T follicular helper cell (primary cell): Measurements from ENCODE around the gene FBLN1.
"Not testable (repeated sequence)": the region's sequence is repeated elsewhere in the genome, so short reads cannot be mapped to it uniquely, and the experiment has no call there.

Experiments used
- DNase-seq: peaks from one replicate; pipeline ENCODE4 v3.0.0-alpha.2; 2020; ENCODE audit warnings: low read depth

FBLN1 gene

DNA sequence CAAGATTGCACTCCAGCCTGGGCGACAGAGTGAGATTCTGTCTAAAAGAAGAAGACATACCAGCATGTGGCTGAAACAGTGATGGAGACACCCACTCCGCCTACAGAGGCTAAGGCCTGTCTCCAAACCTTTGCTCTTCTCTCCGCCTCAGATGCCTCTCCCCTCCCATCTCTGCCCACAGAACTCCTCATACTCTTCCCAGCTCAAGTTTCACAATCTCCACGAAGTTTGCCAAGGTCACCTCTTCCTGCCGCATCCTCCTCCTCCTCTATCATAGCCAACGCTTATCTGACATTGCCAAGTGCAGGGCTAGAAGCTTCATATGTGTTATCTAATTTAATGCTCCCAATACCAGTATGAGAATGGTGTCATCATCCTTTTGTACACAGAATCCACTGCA, 25.9 kb upstream of the FBLN1 start:
- no peak for DNase-seq

GRCh38 chr22:45477366-45478107, 25.1 kb upstream of the FBLN1 start:
- DNase-seq: no peak

DNA sequence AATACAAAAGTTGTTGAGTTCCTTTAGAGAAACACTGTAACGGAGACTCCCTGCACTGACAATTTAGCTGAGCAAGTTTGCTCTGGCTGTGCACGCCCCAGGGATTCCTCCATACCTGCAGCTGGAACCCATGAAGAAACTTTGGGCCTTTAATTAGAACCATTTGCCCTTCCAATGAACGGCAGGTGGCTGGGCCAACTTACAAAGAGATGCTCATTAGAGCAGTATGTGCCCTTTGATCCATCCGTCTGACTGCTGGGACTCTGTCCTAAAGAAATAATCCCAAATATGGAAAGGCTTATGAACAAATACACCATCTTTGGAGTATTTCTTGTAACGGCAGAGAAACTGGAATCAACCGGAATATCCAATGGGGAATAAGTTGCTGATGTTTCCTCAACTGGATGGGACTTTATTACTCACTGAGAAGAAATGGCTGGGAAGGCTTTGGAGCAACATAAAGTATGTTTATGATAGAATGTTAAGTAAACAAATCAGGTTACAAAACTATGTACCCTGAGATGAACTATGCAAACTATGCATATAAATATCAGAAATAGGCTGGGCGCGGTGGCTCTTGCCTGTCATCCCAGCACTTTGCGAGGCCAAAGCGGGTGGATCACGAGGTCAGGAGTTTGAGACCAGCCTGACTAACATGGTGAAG, 24.4 kb upstream of the FBLN1 start:
- DNase-seq: no peak

DNA sequence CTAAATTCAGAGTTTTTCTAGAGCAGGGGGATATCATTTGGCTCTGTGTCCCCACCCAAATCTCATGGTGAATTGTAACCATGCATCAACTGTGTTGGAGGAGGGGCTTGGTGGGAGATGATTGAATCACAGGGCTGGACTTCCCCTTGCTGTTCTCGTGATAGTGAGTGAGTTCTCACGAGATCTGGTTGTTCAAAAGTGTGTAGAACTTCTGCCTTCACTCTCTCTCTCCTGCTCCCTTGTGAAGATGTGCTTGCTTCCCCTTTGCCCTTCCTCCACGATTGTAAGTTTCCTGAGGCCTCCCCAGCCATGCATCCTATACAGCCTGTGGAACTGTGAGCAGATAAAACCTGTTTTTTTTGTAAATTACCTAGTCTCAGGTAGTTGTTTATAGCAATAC, 22.0 kb upstream of the FBLN1 start:
- no peak for DNase-seq

GRCh38 chr22:45481661-45482060, 21.0 kb upstream of the FBLN1 start:
- DNase-seq: no peak

DNA sequence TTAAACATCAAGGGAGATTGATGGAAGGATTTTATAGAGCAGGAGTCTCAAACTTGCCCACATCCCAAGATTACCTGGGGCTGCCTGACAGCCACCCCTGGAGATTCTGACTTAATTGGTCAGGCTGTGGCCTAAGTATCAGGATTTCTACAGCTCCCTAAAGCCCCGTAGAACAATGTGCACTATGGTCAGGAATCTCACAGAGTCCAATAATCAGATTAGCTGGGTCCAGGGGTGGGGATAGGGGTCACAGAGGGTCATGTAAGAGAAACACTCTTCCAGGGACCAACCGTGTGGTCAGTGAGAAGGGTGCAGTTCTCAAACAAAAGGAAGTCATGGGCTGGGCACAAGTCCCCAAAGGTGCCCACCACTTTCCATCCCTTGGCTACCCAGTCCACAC, 20.5 kb upstream of the FBLN1 start:
- DNase-seq: no peak

DNA sequence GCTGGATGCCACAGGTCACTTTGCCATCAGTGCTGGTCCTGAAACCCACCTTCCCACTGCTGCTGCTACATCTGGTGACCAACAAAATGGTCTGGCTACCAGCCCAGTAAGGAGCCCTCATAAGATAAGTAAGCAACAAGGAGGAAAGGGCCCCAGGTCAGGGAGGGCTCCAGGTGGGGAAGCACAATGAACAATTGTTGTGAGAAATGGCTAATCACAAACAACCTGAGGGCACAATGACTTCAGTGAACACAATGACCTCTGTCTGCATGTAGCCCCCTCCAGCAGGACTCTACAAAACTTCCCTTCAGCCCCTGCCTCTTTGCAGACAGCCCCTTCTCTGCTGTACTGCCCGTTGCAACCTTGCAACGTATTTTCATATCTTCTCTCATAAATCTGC, 19.4 kb upstream of the FBLN1 start:
- no peak for DNase-seq

GRCh38 chr22:45483918-45484499, 18.7 kb upstream of the FBLN1 start:
- DNase-seq: no peak

DNA sequence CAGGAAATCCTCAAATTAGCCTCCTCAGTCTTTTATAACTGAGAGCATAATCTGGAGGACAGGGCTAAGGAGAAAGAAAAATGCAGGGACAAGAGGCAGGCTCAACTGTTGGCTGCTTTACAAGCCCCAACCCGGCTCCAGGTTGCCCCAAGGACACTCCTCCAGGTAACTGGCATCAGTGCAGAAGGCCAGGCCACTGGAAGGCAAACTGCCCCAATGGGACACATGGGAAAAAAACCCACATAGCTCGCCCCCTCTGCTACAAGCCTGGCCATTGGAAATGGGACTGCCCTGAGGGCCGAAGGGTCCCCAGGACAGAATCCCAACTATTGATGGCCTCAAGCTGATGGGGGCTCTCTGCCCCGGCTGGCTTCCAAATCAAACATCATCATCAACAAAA, 17.9 kb upstream of the FBLN1 start:
- no peak for DNase-seq

- DNase-seq: no peak
Measured at GRCh38 chr22:45485261-45485660, 17.4 kb upstream of the FBLN1 start.

DNA sequence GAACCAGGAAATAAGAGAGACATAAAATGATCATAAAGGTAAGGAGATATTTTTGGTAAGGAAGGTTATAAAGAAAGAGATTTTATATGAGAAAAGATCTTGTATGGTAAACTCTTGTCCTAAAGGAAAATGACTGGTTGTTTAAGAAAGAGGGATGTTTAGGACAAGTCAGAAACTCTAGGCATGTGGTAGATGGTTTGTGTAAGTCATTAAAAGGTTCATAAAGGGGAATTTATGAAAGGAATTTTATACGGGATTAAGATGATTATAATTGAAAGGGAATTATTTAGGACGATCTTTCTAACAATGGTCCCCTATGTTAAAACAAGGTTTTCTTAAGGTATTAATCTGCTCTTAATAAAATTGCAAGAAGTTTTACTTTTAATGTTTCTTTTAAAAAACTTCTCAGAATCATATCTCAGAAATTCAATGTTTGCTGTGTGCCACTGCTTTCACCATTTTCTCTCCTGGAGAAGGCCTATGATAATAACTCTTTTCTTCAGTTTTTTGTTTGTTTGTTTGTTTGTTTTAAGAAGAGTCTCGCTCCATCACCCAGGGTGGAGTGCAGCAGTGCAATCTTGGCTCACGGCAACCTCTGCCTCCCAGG, 13.8 kb upstream of the FBLN1 start:
- DNase-seq: no peak

DNA sequence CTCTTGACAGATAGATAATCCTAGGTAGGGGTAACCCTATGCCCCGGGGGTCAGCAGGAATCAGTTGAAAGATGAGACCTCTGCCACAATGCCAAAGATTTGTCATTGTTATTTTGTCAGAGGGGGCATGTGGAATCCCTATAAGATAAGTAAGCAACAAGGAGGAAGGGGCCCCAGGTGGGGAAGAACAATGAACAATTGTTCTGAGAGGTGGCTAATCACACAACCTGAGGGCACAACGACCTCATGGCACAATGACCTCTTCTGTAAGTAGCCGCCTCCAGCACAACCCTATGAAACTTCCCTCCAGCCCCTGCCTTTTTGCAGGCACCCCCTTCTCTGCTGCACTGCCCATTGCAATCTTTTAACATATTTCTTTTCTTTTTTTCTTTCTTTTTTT, 11.8 kb upstream of the FBLN1 start:
- DNase-seq: no peak

GRCh38 chr22:45491841-45492240, 10.8 kb upstream of the FBLN1 start:
- no peak for DNase-seq

GRCh38 chr22:45493286-45493771, 9.4 kb upstream of the FBLN1 start:
- DNase-seq: no peak

DNA sequence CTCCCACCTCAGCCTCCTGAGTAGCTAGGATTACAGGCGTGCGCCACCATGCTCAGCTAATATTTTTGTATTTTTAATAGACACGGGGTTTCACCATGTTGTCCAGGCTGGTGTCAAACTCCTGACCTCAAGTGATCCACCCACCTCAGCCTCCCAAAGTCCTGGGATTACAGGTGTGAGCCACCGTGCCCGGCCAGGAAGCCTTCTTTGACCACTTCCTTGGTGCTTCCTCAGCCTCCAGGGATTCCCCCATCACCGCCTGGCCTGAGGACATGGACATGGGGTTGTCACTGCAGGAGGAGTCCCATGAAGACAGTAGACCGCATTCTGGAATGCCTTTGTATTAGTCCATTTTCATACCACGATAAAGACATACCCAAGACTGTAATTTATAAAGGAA, 8.4 kb upstream of the FBLN1 start:
- not testable (repeated sequence) for DNase-seq

GRCh38 chr22:45495616-45496015, 7.1 kb upstream of the FBLN1 start:
- DNase-seq: not testable (repeated sequence)

GRCh38 chr22:45496451-45496941, 6.2 kb upstream of the FBLN1 start:
- no peak for DNase-seq

GRCh38 chr22:45497351-45498145, 5.1 kb upstream of the FBLN1 start:
- no peak for DNase-seq

GRCh38 chr22:45499746-45500145, 2.9 kb upstream of the FBLN1 start:
- DNase-seq: no peak

GRCh38 chr22:45503050-45503815, 550 bp downstream of the FBLN1 start:
- no peak for DNase-seq

- DNase-seq: no peak
Measured at GRCh38 chr22:45503816-45504372, 1.2 kb downstream of the FBLN1 start.
